ENCODE results near the gene KCNMA1. TPM values are rescaled to one million over a fixed set of nuclear protein-coding genes. Genes with fewer than 3 reads are reported as not detected.

KCNMA1 gene
- total RNA-seq, 1 experiment from 2014 or later, result 0.49 TPM

- BruUV-seq (replicated peaks), result no TSS peak
- Histone ChIP-seq H3K4me3 (replicated peaks in 1 of 2; ENCODE audit: low read depth in 1 of 2, low read length in 2 of 2) (no peak overlapping the region), H3K79me2 (ENCODE audit: insufficient read depth, low read length) (no peaks in the 10 kb centered on the region), H3K36me3 (ENCODE audit: control insufficient read depth in 1 of 2, insufficient read depth in 2 of 2, low read length in 2 of 2) (no peaks in the 10 kb centered on the region), H3K9me3 (ENCODE audit: control insufficient read depth in 1 of 2, insufficient read depth in 1 of 2, low read depth in 1 of 2, low read length in 2 of 2) (no peaks in the 10 kb centered on the region), H3K27me3 (ENCODE audit: insufficient read depth, low read length) (peaks cover 22% of the 10 kb centered on the region; the same call in 1 of the 2 replicates), H4K20me1 (ENCODE audit: insufficient read depth) (no peaks in the 10 kb centered on the region), H2AFZ (ENCODE audit: low read depth, low read length, poor library complexity, severe bottlenecking) (no peak overlapping the region), H3K4me2 (ENCODE audit: low read length) (no peak overlapping the region), H3K4me1 (ENCODE audit: control insufficient read depth in 1 of 2, insufficient read depth in 2 of 2, low read length in 2 of 2) (peaks cover 0 to 6% of the 10 kb centered on the region in 2 experiments; a peak in 1 of 4 replicates), H3K9ac (ENCODE audit: low read length) (no peak overlapping the region), H3K9me2 (ENCODE audit: insufficient read depth) (no peaks in the 10 kb centered on the region), H3K27ac (ENCODE audit: low read depth, low read length) (no peak overlapping the region)
- no peak for DNase-seq (ENCODE audit: low read depth, low spot score)
- ChIA-PET RAD21 (ENCODE audit: low non-redundant PET in 1 of 2, low total read pairs in 2 of 2, uncharacterized antibody in 2 of 2, unreplicated experiment in 2 of 2) (no interaction called here), CTCF (no interaction called here), POLR2A (no interaction called here)
- intact Hi-C loops (cut with micrococcal nuclease), result no loop called here
- TF ChIP-seq ELF1 (IDR thresholded peaks at IDR 0.05; ENCODE audit: borderline replicate concordance, low read depth) (no peak), EZH2 (IDR thresholded peaks at IDR 0.05) (no peak), EGR1 (IDR thresholded peaks at IDR 0.05; ENCODE audit: low read depth) (no peak), SIN3A (IDR thresholded peaks at IDR 0.05; ENCODE audit: low read depth) (no peak), YY1 (IDR thresholded peaks at IDR 0.05; ENCODE audit: extremely low read depth, insufficient replicate concordance, low read depth, low read length) (no peak), MAX (IDR thresholded peaks at IDR 0.05) (no peak), ATF3 (IDR thresholded peaks at IDR 0.05) (no peak)
- ATAC-seq, result no peak
Measured at GRCh38 chr10:77152256-77152655, 485.4 kb downstream of the KCNMA1 start.

- intact Hi-C loops (cut with micrococcal nuclease), result no loop called here
- Histone ChIP-seq H3K4me2 (ENCODE audit: low read length) (no peak overlapping the region), H3K9ac (ENCODE audit: low read length) (no peak overlapping the region), H3K27ac (ENCODE audit: low read depth, low read length) (no peak overlapping the region), H3K79me2 (ENCODE audit: insufficient read depth, low read length) (no peaks in the 10 kb centered on the region), H3K4me3 (replicated peaks in 1 of 2; ENCODE audit: low read depth in 1 of 2, low read length in 2 of 2) (no peak overlapping the region), H3K9me3 (ENCODE audit: control insufficient read depth in 1 of 2, insufficient read depth in 1 of 2, low read depth in 1 of 2, low read length in 2 of 2) (no peaks in the 10 kb centered on the region), H2AFZ (ENCODE audit: low read depth, low read length, poor library complexity, severe bottlenecking) (no peak overlapping the region), H4K20me1 (ENCODE audit: insufficient read depth) (no peaks in the 10 kb centered on the region), H3K36me3 (ENCODE audit: control insufficient read depth in 1 of 2, insufficient read depth in 2 of 2, low read length in 2 of 2) (no peaks in the 10 kb centered on the region), H3K4me1 (ENCODE audit: control insufficient read depth in 1 of 2, insufficient read depth in 2 of 2, low read length in 2 of 2) (peaks cover 0 to 2% of the 10 kb centered on the region in 2 experiments; a peak in 1 of 4 replicates), H3K9me2 (ENCODE audit: insufficient read depth) (no peaks in the 10 kb centered on the region), H3K27me3 (ENCODE audit: insufficient read depth, low read length) (peaks cover 28% of the 10 kb centered on the region; the same call in 1 of the 2 replicates)
- TF ChIP-seq POLR2A (IDR thresholded peaks at IDR 0.05; ENCODE audit: borderline replicate concordance, extremely low read depth, insufficient read depth, insufficient read length), result no peak
- no peak for TF ChIP-seq RAD21 (IDR thresholded peaks at IDR 0.05; ENCODE audit: low read depth)
- no peak for TF ChIP-seq REST (IDR thresholded peaks at IDR 0.05; ENCODE audit: low read depth)
- no peak for TF ChIP-seq SIN3A (IDR thresholded peaks at IDR 0.05; ENCODE audit: low read depth)
- no peak for TF ChIP-seq FOSL1 (IDR thresholded peaks at IDR 0.05; ENCODE audit: low read depth)
- no peak for ATAC-seq
- ChIA-PET RAD21 (ENCODE audit: low non-redundant PET in 1 of 2, low total read pairs in 2 of 2, uncharacterized antibody in 2 of 2, unreplicated experiment in 2 of 2) (no interaction called here), CTCF (no interaction called here), POLR2A (no interaction called here)
- no TSS peak for BruUV-seq (replicated peaks)
- no peak for DNase-seq (ENCODE audit: low read depth, low spot score)
Measured at GRCh38 chr10:77151408-77151807, 486.2 kb downstream of the KCNMA1 start.

All from HCT116 (cell line).